ENCODE results near the gene ITGA11.

Gene ITGA11

GRCh38 chr15:68364028-68364659 is 67.8 kb downstream of the ITGA11 start:
- no peaks in the 10 kb centered on the region for H3K9me3 ChIP-seq (ENCODE audit: low read length)
- no peak overlapping the region for H3K4me3 ChIP-seq (ENCODE audit: low read depth, low read length, poor library complexity, severe bottlenecking)
- no peaks in the 10 kb centered on the region for H4K20me1 ChIP-seq (ENCODE audit: insufficient read depth, low read length)
- TF ChIP-seq CTCF (IDR thresholded peaks at IDR 0.05; ENCODE audit: low read length) = no peak
- TF ChIP-seq EZH2 (IDR thresholded peaks at IDR 0.05; ENCODE audit: borderline replicate concordance, low read length) = no peak
- no peaks in the 10 kb centered on the region for H3K9me2 ChIP-seq (ENCODE audit: low read depth, low read length)
- H3K79me2 ChIP-seq (ENCODE audit: insufficient read depth, low read length) = no peaks in the 10 kb centered on the region
- H3K27me3 ChIP-seq (ENCODE audit: insufficient read depth, low read length) = no peaks in the 10 kb centered on the region
- H3K27ac ChIP-seq (ENCODE audit: low read depth, low read length, poor library complexity, severe bottlenecking) = no peak overlapping the region
- H2AFZ ChIP-seq (ENCODE audit: low read length) = no peak overlapping the region
- no peaks in the 10 kb centered on the region for H3F3A ChIP-seq (ENCODE audit: insufficient read depth, low read length)
- H3K4me1 ChIP-seq (ENCODE audit: insufficient read depth, low read length, severe bottlenecking) = no peaks in the 10 kb centered on the region
- no peak overlapping the region for H3K4me2 ChIP-seq (ENCODE audit: low read length)
- no peak overlapping the region for H3K9ac ChIP-seq (ENCODE audit: low read length)
- no peaks in the 10 kb centered on the region for H3K36me3 ChIP-seq (ENCODE audit: insufficient read depth, low read length)

- H3K27ac ChIP-seq (ENCODE audit: low read depth, low read length, poor library complexity, severe bottlenecking) = no peak overlapping the region
- no peaks in the 10 kb centered on the region for H4K20me1 ChIP-seq (ENCODE audit: insufficient read depth, low read length)
- no peaks in the 10 kb centered on the region for H3K4me1 ChIP-seq (ENCODE audit: insufficient read depth, low read length, severe bottlenecking)
- H3K4me2 ChIP-seq (ENCODE audit: low read length) = no peak overlapping the region
- H3K27me3 ChIP-seq (ENCODE audit: insufficient read depth, low read length) = no peaks in the 10 kb centered on the region
- no peak overlapping the region for H3K4me3 ChIP-seq (ENCODE audit: low read depth, low read length, poor library complexity, severe bottlenecking)
- H3K9ac ChIP-seq (ENCODE audit: low read length) = no peak overlapping the region
- no peaks in the 10 kb centered on the region for H3K9me2 ChIP-seq (ENCODE audit: low read depth, low read length)
- no peaks in the 10 kb centered on the region for H3K79me2 ChIP-seq (ENCODE audit: insufficient read depth, low read length)
- H3K36me3 ChIP-seq (ENCODE audit: insufficient read depth, low read length) = no peaks in the 10 kb centered on the region
- H3K9me3 ChIP-seq (ENCODE audit: low read length) = no peaks in the 10 kb centered on the region
- TF ChIP-seq EZH2 (IDR thresholded peaks at IDR 0.05; ENCODE audit: borderline replicate concordance, low read length) = no peak
- no peak for TF ChIP-seq CTCF (IDR thresholded peaks at IDR 0.05; ENCODE audit: low read length)
- no peaks in the 10 kb centered on the region for H3F3A ChIP-seq (ENCODE audit: insufficient read depth, low read length)
- H2AFZ ChIP-seq (ENCODE audit: low read length) = no peak overlapping the region
These were observed 68.6 kb downstream of the ITGA11 start for GRCh38 chr15:68363353-68363752.

- H3K36me3 ChIP-seq (ENCODE audit: insufficient read depth, low read length) = no peaks in the 10 kb centered on the region
- no peaks in the 10 kb centered on the region for H4K20me1 ChIP-seq (ENCODE audit: insufficient read depth, low read length)
- no peaks in the 10 kb centered on the region for H3K79me2 ChIP-seq (ENCODE audit: insufficient read depth, low read length)
- H3K9me3 ChIP-seq (ENCODE audit: low read length) = no peaks in the 10 kb centered on the region
- H3K9ac ChIP-seq (ENCODE audit: low read length) = no peak overlapping the region
- H3K4me1 ChIP-seq (ENCODE audit: insufficient read depth, low read length, severe bottlenecking) = no peaks in the 10 kb centered on the region
- TF ChIP-seq EZH2 (IDR thresholded peaks at IDR 0.05; ENCODE audit: borderline replicate concordance, low read length) (no peak), CTCF (IDR thresholded peaks at IDR 0.05; ENCODE audit: low read length) (no peak)
- H3K4me2 ChIP-seq (ENCODE audit: low read length) = no peak overlapping the region
- H3K27ac ChIP-seq (ENCODE audit: low read depth, low read length, poor library complexity, severe bottlenecking) = no peak overlapping the region
- H3K9me2 ChIP-seq (ENCODE audit: low read depth, low read length) = no peaks in the 10 kb centered on the region
- no peak overlapping the region for H3K4me3 ChIP-seq (ENCODE audit: low read depth, low read length, poor library complexity, severe bottlenecking)
- no peaks in the 10 kb centered on the region for H3K27me3 ChIP-seq (ENCODE audit: insufficient read depth, low read length)
- no peaks in the 10 kb centered on the region for H3F3A ChIP-seq (ENCODE audit: insufficient read depth, low read length)
- no peak overlapping the region for H2AFZ ChIP-seq (ENCODE audit: low read length)
These were observed 69.3 kb downstream of the ITGA11 start for GRCh38 chr15:68362537-68363126.

All from OCI-LY1 (cell line).